Activated naive CD8-positive, alpha-beta T cell treated with anti-CD3 and anti-CD28 coated beads for 36 hours (primary cell): ENCODE results near the gene FIBCD1. TPM values are rescaled to one million over a fixed set of nuclear protein-coding genes. Genes with fewer than 3 reads are reported as not detected.

ENCODE experiments used
- DNase-seq: peaks from one replicate; pipeline ENCODE4 v3.0.0; 2021
- H3K27ac Mint-ChIP-seq: one replicate; pipeline ENCODE4 v1.8.0; 2022; ENCODE audit warnings: mild to moderate bottlenecking, moderate library complexity, mixed read lengths
- H3K27me3 Mint-ChIP-seq: one replicate; pipeline ENCODE4 v1.8.0; 2022; ENCODE audit warnings: mild to moderate bottlenecking, mixed read lengths
- H3K36me3 Mint-ChIP-seq: one replicate; pipeline ENCODE4 v1.8.0; 2021; ENCODE audit warnings: mild to moderate bottlenecking, mixed read lengths
- H3K4me1 Mint-ChIP-seq: one replicate; pipeline ENCODE4 v1.8.0; 2021; ENCODE audit warnings: mixed read lengths
- H3K4me3 Mint-ChIP-seq: one replicate; pipeline ENCODE4 v1.8.0; 2022; ENCODE audit warnings: mild to moderate bottlenecking, moderate library complexity, mixed read lengths
- H3K9me3 Mint-ChIP-seq: one replicate; pipeline ENCODE4 v1.8.0; 2022; ENCODE audit warnings: mixed read lengths
- total RNA-seq, 2 experiments: library from RNA; stranded (reverse); gene quantifications; one replicate each; pipeline ENCODE4 v1.2.3, GENCODE V29; 2021

The FIBCD1 gene
- total RNA-seq, 2 experiments from 2014 or later, result not detected

GRCh38 chr9:130858739-130859705, 80.0 kb downstream of the FIBCD1 start:
- Mint-ChIP-seq H3K9me3 (no peaks in the 10 kb centered on the region), H3K27me3 (no peaks in the 10 kb centered on the region), H3K4me3 (no peak overlapping the region), H3K27ac (no peak overlapping the region), H3K4me1 (no peaks in the 10 kb centered on the region), H3K36me3 (peaks cover 3% of the 10 kb centered on the region)
- no peak for DNase-seq

GRCh38 chr9:130857864-130858738, 80.9 kb downstream of the FIBCD1 start:
- DNase-seq, result no peak
- H3K9me3 Mint-ChIP-seq, result no peaks in the 10 kb centered on the region
- no peaks in the 10 kb centered on the region for H3K4me1 Mint-ChIP-seq
- no peak overlapping the region for H3K27ac Mint-ChIP-seq
- H3K27me3 Mint-ChIP-seq, result no peaks in the 10 kb centered on the region
- H3K4me3 Mint-ChIP-seq, result no peak overlapping the region
- peaks cover 3% of the 10 kb centered on the region for H3K36me3 Mint-ChIP-seq

GRCh38 chr9:130856474-130856873, 82.6 kb downstream of the FIBCD1 start:
- Mint-ChIP-seq H3K9me3 (no peaks in the 10 kb centered on the region), H3K27me3 (no peaks in the 10 kb centered on the region), H3K4me1 (no peaks in the 10 kb centered on the region), H3K27ac (no peak overlapping the region), H3K4me3 (no peak overlapping the region), H3K36me3 (peaks cover 3% of the 10 kb centered on the region)
- DNase-seq, result no peak

GRCh38 chr9:130854835-130855234, 84.2 kb downstream of the FIBCD1 start:
- peaks cover 3% of the 10 kb centered on the region for H3K36me3 Mint-ChIP-seq
- H3K27ac Mint-ChIP-seq, result no peak overlapping the region
- H3K4me3 Mint-ChIP-seq, result no peak overlapping the region
- no peaks in the 10 kb centered on the region for H3K27me3 Mint-ChIP-seq
- no peak for DNase-seq
- H3K4me1 Mint-ChIP-seq, result peaks cover 3% of the 10 kb centered on the region
- H3K9me3 Mint-ChIP-seq, result no peaks in the 10 kb centered on the region

- H3K36me3 Mint-ChIP-seq, result peaks cover 3% of the 10 kb centered on the region
- peaks cover 5% of the 10 kb centered on the region for H3K4me1 Mint-ChIP-seq
- no peaks in the 10 kb centered on the region for H3K27me3 Mint-ChIP-seq
Observed at GRCh38 chr9:130854092-130854491, 85.0 kb downstream of the FIBCD1 start.

GRCh38 chr9:130852801-130853200, 86.2 kb downstream of the FIBCD1 start:
- DNase-seq, result no peak

More at GRCh38 chr9:130854092-130854491, 85.0 kb downstream of the FIBCD1 start:
- DNase-seq, result no peak
- Mint-ChIP-seq H3K9me3 (no peaks in the 10 kb centered on the region), H3K4me3 (no peak overlapping the region), H3K27ac (no peak overlapping the region)

More at GRCh38 chr9:130852801-130853200, 86.2 kb downstream of the FIBCD1 start:
- H3K36me3 Mint-ChIP-seq, result peaks cover 3% of the 10 kb centered on the region
- no peak overlapping the region for H3K27ac Mint-ChIP-seq
- H3K4me1 Mint-ChIP-seq, result peaks cover 5% of the 10 kb centered on the region
- no peaks in the 10 kb centered on the region for H3K9me3 Mint-ChIP-seq
- H3K4me3 Mint-ChIP-seq, result no peak overlapping the region
- H3K27me3 Mint-ChIP-seq, result no peaks in the 10 kb centered on the region

Other genes with a start within 250 kb of the FIBCD1 start
- gene EXOSC2, start 245.5 kb downstream of the FIBCD1 start, total RNA-seq, result 100 to 1,000 TPM in 1 of 2 experiments, 10 to 100 TPM in 1; 96.4 to 101 TPM
- 10 to 100 TPM; 37.9 to 38.5 TPM for gene ABL1, start 104.0 kb downstream of the FIBCD1 start, total RNA-seq
- gene QRFP, start 42.4 kb downstream of the FIBCD1 start, total RNA-seq, result not detected
- gene LAMC3, start 69.9 kb upstream of the FIBCD1 start, total RNA-seq, result under 1 TPM; 0.56 to 0.91 TPM
- gene AIF1L, start 157.3 kb upstream of the FIBCD1 start, total RNA-seq, result 1 to 10 TPM in 1 of 2 experiments, under 1 TPM in 1; 0.92 to 1.3 TPM
- 10 to 100 TPM; 68.2 to 73.2 TPM for gene NUP214, start 186.3 kb upstream of the FIBCD1 start, total RNA-seq